COR-L47 (cell line): ENCODE data around the gene WDR90.

Experiments
- DNase-seq: peaks from one replicate; lab custom pipeline; 2025; lab: John Stamatoyannopoulos, UW

The WDR90 gene

DNA sequence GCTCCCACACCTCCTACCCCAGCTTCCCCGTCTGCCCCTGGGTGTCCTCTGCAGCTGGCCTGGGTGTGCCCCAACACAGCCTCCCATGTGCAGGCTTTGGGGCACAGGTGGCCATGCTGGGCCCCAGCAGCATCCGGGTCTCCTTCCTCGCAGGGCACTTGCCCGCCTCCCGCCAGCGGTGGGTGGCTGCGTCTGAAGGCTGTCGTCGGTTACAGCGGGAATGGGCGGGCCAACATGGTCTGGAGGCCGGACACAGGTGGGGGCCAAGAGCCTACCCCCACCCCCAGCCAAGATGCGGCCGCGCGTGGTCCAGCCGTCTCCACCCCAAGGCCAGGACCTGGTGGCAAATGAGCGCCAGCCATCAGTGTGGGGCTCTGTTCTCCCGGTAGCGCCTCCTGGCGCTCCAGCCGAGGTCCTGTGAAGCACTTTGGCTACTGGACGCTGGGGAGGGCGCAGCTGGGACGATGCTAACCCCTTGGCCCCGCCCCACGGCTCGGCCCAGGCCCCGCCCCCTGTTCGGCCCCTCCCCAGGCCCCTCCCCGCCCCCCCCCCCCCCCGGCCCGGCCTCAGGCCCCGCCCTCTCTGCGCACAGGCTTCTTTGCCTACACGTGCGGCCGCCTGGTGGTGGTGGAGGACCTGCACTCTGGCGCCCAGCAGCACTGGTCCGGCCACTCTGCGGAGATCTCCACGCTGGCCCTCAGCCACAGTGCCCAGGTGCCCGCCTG is 11.5 kb downstream of the WDR90 start:
- no peak for DNase-seq

DNA sequence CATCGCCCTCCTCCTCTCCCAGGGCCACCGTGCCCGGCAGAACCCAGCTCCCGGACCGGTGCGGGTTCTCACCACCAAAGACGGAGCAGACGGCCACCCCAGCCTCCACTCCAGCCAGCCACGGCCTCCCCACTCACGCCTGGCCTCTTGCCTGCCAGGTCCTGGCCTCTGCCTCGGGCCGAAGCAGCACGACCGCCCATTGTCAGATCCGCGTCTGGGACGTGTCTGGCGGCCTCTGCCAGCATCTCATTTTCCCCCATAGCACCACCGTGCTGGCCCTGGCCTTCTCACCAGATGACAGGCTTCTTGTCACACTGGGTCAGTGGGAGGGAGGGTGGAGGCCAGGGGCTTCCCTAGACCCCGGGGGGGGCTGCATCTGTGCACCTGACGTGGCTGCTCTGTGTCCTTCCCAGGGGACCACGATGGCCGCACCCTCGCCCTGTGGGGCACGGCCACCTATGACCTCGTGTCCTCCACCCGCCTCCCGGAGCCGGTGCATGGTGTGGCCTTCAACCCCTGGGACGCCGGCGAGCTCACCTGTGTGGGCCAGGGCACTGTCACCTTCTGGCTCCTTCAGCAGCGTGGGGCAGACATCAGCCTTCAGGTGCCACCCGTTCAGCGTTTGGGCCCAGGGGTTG is 12.1 kb downstream of the WDR90 start:
- no peak for DNase-seq

DNA sequence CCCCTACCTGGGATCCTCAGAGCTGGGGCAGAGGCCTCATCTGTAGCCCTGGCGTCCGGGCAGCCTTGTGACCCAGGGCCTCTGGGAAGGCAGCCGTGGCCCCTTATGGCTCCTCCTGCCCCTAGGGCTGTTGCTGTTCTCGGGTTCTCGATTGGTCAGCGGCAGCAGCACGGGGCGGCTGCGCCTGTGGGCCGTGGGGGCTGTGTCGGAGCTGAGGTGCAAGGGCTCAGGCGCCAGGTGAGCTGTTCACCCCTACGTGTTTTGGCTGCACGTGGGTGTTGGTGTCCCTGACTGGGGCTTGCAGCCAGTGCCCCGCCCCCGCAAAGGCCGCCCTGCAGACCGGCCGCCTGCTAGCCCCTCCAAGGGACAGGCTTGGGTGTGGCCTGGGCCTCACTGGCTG is 12.9 kb downstream of the WDR90 start:
- no peak for DNase-seq

DNA sequence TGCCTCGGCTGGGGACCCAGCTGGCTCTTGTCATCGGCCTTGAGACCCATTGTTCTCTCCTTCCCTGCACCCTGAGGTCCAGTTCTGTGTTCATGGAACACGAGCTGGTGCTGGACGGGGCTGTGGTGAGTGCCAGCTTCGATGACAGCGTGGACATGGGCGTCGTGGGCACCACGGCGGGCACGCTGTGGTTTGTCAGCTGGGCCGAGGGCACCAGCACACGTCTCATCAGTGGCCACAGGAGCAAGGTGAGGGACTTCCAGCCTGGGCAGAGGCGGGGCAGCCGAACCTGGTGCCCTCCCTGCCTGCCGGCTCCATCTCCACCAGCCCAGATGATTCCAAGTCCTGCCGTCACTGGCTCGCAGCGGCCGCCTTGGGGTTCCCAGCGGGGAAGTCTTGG is 13.4 kb downstream of the WDR90 start:
- no peak for DNase-seq

DNA sequence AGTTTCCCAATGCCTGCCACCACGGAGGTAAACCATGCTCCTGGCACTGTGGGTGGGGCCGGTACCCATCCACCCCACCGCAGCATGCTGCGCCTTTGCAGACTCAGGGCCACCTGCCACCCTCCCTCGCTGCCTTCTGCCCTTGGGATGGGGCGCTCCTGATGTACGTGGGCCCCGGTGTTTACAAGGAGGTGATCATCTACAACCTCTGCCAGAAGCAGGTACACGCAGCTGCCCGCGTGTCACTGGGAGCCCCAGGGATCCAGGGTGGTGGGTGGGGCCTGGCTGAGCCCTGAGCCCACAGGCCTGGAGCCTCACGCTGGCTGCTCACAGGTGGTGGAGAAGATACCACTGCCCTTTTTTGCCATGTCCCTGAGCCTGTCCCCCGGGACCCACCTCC is 17.4 kb downstream of the WDR90 start:
- DNase-seq, result no peak

DNA sequence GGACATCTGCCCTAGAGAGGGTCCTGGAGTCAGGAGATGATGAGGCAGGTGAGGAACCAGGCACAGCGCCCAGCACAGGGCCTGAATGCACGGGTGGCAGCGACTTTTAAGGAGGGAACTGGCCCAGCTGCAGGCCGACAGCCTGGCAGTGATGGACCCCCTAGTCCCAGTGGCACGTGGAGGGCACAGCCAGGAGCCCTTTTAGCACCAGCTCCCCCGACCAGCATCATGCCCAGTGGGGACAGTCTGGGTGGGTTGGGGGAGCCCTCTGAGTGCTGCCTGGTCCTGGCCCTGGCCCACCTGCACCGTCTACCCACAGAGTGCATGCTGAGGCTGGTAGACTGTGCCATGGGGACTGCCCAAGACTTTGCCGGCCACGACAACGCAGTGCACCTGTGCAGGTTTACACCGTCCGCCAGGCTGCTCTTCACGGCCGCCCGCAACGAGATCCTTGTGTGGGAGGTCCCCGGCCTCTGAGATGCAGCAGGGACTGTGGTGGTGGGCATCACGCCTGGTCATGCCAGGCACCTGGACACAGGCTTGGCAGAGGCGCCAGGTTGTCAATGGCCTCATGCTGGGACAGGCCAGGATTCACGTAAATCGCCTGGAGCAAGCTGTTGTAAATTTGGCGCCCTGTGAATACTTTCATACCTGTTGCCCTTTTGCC is 18.1 kb downstream of the WDR90 start:
- DNase-seq, result no peak

DNA sequence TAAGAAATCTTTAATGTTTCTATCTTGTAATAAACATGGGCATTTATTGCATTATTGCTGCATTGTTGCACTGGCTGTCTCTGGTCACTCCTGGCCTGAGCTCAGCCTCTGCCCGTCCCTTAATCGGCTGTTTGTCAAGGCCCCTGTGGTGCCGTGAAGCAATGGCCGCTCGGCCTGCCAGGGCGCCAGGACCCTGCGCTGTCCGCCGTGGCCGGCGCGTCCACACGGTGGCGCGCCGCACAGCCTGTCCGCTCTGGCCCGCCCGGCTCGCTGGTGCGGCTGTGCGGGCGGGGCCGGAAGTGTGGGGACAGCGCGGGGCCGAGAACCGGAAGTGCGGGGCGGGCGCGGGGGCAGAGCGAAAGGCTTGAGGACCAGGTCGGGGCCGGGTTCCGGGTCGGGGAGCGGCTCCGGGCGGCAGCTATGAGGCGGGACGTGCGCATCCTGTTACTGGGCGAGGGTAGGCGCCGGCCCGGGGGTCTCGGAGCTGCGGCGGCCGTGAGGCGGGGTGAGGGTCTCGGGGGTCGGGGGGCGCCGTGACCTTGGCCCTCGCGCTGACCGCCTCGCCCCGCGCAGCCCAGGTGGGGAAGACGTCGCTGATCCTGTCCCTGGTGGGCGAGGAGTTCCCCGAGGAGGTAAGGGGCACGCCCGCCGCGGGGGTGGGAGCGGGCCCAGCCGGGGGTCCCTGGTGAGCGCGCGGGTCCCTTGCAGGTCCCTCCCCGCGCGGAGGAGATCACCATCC is 18.8 kb downstream of the WDR90 start, which contains the start of gene RHOT2:
Gene RHOT2 (plus strand): TSS at position 353 of the 739 bp plus-strand sequence. CDS start 68 bp downstream, at position 421.
- peak; percentile 91 for DNase-seq

DNA sequence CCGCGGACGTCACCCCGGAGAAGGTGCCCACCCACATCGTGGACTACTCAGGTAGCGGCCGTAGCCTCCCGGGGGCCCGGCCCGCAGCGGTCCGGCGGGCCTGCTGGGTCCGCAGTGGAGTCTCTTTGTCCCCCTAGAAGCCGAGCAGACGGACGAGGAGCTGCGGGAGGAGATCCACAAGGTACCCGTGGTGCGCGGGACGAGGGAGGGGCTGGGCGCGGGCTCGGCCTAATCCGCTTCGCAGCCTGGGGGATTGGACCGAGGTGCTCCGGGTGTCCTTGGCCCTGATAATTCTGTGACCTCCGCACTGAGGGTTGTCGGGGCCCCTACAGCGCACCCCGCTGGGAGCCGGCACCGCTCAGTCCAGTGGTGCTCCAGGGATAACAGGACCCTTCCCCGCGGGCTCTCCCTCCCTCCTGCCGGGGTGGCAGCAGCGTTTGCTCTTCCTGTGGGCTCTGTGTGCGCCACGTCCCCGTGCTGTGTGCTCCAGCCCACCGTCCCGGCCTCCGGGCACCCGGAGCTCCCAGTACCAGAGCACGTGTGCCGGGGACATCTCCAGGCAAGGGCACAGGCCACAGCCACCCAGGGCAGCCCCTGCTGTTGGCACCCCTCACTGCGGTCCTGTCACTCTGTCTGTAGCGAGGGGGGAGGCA is 19.5 kb downstream of the WDR90 start:
- no peak for DNase-seq

DNA sequence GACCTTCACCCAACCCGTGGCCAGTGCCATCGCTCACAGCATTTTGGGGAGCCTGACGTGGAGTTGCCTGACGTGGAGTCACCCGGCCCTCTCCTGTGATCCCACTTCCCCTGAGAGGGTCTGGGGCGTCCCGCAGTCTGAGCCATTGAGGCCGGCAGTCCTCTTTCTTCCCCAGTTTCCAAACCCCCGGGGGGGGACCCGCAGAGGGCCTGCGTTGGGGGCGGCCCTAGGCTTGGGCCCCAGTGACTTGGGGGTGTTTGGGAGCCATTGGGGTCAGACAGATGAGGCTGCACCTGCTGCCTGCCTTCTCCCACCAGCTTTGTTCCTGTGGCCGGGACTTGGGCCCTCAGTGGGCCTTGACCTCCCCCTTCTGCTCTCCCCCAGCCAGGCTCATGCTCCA is 20.5 kb downstream of the WDR90 start:
- no peak for DNase-seq

DNA sequence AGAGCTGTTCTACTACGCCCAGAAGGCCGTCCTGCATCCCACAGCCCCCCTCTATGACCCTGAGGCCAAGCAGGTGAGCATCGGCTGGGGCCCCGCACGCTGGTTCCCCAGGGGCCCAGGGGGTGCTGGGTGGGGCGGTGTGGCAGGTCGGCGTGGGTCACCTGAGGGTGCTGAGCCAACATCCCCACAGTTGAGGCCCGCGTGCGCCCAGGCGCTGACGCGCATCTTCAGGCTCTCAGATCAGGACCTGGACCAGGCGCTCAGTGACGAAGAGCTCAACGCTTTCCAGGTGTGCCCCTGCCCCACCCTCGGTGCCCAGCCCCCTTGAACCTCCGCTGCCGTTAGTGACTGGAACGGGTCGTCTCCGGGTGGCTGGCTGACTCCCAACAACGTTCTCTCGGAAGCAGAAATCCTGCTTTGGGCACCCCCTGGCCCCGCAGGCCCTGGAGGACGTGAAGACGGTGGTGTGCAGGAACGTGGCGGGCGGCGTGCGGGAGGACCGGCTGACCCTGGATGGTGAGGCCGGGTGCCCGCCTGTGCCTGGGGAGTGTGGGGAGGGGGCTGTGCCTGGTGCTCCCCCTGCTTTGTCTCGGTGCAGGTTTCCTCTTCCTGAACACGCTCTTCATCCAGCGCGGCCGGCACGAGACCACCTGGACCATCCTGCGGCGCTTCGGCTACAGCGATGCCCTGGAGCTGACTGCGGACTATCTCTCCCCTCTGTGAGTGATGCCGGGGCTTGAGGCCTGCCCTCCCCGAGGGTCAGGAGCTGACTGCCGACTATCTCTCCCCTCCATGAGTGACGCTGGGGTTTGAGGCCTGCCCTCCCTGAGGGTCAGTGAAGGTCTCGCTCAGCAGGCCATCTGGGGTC is 21.6 kb downstream of the WDR90 start:
- DNase-seq, result no peak

DNA sequence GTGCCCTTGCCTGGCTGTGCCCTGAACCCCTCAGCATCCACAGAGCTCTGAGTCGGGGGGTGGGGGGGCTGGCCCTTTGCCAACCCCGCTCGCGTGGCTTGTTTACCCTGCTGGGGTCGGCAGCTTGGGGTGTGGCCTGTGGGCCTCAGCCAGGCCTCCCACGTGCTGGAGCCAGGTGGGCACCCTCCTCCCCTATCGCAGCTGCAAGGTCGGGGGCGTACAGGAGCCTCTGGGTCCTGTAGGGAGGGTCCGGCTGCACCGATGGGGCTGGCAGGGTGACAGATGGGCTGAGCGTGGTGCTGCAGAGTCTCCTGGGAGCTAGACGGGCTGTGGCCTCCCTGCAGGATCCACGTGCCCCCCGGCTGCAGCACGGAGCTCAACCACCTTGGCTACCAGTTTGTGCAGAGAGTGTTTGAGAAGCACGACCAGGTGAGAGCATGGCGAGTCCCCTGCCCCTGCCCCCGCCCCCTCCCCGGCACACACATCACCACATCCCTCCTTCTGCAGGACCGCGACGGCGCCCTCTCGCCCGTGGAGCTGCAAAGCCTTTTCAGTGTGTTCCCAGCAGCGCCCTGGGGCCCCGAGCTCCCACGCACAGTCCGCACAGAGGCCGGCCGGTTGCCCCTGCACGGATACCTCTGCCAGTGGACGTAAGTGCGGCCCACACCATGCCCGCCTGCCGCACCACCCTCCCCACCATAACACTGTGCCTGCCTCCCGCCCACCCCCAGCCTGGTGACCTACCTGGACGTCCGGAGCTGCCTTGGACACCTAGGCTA is 22.4 kb downstream of the WDR90 start:
- DNase-seq, result no peak

DNA sequence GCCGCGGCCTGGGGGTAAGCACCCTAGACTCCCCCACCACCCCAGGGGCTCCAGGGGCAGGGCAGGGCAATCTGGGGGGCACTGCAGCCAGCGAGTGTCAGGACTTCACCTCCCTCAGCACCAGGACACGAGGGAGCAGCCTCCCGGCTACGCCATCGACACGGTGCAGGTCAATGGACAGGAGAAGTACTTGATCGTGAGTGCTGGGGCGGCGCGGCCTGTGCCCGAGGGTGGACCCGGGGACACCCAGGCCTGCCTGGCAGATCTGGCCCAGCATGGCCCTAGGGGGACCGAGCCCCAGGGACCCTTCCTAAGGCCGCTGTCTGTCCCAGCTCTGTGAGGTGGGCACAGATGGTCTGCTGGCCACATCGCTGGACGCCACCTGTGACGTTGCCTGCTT is 23.2 kb downstream of the WDR90 start:
- no peak for DNase-seq

DNA sequence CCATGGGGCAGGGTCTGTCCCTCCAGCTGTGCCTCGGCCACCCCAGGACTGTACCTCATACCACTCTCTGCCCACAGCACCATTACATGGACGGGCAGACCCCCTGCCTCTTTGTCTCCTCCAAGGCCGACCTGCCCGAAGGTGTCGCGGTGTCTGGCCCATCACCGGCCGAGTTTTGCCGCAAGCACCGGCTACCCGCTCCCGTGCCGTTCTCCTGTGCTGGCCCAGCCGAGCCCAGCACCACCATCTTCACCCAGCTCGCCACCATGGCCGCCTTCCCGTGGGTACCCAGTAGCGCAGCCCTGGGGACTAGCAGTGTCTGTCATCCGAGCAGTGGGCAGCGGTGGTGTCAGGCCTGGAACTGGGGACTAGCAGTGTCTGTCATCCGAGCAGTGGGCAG is 23.7 kb downstream of the WDR90 start:
- DNase-seq, result no peak

DNA sequence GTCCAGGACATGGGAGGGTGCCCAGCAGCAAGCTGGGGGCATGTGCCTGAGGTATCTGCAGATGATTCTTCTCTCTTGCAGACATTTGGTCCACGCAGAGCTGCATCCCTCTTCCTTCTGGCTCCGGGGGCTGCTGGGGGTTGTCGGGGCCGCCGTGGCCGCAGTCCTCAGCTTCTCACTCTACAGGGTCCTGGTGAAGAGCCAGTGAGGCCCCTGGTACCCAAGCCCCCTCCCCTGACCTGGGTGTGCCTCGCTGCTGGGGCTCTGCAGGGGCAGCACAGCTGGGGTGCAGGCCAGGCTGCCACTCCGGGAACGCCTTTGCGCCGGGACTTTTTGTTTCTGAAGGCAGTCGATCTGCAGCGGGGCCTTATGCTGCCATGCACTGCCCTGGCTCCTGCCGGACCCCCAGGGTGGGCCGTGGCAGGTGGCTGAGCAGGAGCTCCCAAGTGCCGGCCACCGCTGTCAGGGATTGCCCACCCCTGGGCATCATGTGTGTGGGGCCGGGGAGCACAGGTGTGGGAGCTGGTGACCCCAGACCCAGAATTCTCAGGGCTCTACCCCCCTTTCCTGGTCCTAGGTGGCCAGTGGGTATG is 24.3 kb downstream of the WDR90 start:
- no peak for DNase-seq

DNA sequence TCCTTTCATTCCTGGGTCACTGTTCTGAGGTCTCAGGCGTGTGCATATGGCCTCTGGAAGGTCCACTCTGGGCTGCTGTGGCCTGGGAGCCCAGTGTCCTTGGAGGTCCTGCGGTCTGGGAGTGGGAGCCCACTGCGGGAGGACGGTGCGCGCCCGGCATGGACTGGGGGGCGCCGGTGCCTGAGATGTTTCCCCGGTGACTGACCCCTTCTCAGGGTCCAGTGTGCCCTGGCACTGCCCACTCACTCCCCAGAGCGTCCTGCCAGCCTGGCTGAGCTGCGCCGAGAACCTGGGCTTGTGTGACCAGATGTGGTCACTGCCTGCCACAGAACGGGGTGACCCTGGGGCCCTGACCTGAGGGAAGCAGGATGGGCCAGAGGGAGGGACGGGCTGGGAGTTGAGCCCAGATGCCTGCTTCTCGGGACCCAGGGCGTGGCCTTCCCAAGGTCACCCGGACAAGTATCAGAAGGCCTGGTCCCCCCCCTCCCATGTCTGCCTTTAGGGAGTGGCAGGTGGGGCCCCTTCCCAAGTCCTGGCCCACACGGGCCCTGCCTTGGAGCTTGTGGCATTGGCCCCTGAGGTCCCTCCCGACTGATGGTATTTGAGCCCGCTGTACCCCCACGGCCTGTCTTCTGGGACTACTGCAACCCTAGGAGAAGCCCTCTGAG is 25.2 kb downstream of the WDR90 start:
- DNase-seq, result no peak

DNA sequence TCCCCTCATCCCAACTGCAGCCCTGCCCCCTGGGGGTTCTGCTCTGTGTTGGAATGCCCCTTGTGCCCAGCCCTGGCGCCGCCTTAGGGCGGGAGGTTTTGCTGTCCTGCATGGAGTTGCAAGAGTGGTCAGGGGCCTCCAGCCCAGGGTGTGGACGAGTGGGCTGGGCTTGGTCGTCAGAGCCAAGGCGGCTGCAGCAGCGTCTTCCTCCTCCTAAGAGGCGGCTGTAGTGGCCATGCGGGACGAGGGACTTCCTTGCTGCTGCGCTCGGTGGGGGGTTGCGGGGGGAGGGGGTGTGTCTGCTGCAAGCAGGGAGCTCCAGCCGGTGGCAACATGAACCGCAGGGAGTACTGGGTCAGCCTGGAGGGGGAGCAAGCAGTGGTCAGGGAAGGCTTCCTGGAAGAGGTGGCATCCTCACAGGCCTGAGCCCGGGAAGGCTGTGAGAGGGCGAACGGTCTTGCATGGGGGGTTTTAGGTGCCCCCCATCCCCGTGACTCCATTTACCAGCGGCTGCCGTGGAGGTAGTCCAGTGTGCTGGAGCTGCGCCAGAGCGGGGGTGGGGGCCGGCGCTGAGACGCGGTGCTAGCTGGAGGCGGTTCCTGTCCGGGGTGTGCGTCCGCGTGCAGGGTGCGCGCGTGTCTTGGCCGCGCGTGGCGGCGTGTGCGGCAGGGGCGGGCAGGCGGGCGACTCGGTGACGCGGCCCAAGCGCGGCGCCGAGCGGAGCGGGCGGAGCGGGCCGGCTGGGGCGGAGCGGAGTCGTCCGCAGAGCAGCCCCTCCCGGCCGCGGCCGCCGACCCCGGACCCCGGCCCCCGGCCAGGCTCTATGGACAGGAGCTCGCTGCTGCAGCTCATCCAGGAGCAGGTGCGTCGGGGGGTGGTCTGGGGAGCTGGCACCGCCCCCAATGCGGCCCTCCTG is 26.1 kb downstream of the WDR90 start, which contains the start of gene RHBDL1:
Gene RHBDL1 (plus strand): TSS at position 704 of the 916 bp plus-strand sequence. CDS start 120 bp downstream, at position 824.
- no peak for DNase-seq

DNA sequence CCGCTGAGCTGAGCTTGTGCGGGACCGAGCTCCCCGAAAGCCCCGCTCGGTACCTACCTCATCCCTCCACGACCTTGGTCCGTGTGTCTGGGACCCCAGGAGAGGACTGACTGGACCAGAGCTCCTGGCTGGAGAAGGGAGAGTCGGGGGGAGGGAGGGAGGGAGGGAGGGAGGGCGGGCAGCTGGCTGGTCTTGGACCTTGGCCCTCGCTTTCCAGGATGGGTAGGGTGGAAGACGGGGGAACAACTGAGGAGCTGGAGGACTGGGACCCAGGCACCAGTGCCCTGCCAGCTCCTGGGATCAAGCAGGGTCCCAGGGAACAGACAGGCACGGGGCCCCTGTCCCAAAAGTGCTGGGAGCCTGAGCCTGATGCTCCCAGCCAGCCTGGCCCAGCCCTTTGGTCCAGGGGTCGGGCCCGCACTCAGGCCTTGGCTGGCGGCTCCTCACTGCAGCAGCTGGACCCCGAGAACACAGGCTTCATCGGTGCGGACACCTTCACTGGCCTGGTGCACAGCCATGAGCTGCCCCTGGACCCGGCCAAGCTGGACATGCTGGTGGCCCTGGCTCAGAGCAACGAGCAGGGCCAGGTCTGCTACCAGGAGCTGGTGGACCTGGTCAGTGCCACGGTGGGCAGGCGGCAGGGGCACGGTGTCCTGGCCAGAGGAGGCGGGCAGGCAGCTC is 26.9 kb downstream of the WDR90 start:
- no peak for DNase-seq

DNA sequence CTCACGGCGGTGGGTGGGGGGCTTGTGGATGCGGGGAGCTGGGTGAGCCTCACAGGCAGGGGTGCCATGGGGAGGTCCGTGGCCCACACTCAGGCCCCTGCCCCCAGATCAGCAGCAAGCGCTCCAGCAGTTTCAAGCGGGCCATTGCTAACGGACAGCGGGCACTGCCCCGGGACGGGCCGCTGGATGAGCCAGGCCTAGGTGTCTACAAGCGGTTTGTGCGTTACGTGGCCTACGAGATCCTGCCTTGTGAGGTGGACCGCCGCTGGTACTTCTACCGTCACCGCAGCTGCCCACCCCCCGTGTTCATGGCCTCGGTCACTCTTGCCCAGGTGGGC is 27.4 kb downstream of the WDR90 start:
- no peak for DNase-seq
